HEK293 (cell line): ENCODE results near the gene GBX1.

Experiments
- HIC1 ChIP-seq: fragments of 450-650 bp; formaldehyde crosslinking; IDR thresholded peaks from 2 replicates; pipeline ENCODE4 v1.5.1; 2016; ENCODE audit warnings: missing biosample characterization, missing genetic modification characterization
- HOXA7 ChIP-seq: sonication (generic); formaldehyde crosslinking; IDR thresholded peaks from 2 replicates; pipeline ENCODE4 v1.8.1; 2022; ENCODE audit warnings: missing genetic modification reagents, borderline replicate concordance
- HOXD13 ChIP-seq: sonication (generic); formaldehyde crosslinking; IDR thresholded peaks from 2 replicates; pipeline ENCODE4 v1.8.0; 2022; ENCODE audit warnings: missing genetic modification reagents, borderline replicate concordance
- KLF1 ChIP-seq: fragments of 450-650 bp; formaldehyde crosslinking; IDR thresholded peaks from 2 replicates; pipeline ENCODE4 v1.5.1; 2016; ENCODE audit warnings: missing biosample characterization, missing genetic modification characterization
- KLF10 ChIP-seq: fragments of 450-650 bp; IDR thresholded peaks from 2 replicates; pipeline ENCODE4 v1.5.1; 2018; ENCODE audit warnings: missing biosample characterization, mild to moderate bottlenecking, missing genetic modification characterization
- KLF16 ChIP-seq: fragments of 450-650 bp; formaldehyde crosslinking; IDR thresholded peaks from 2 replicates; pipeline ENCODE4 v1.5.1; 2017; ENCODE audit warnings: missing biosample characterization, missing genetic modification characterization
- PATZ1 ChIP-seq: fragments of 450-650 bp; formaldehyde crosslinking; IDR thresholded peaks from 2 replicates; pipeline ENCODE4 v1.5.1; 2016; ENCODE audit warnings: missing biosample characterization, missing genetic modification characterization
- ZBTB48 ChIP-seq: fragments of 450-650 bp; formaldehyde crosslinking; IDR thresholded peaks from 2 replicates; pipeline ENCODE4 v1.5.1; 2016; ENCODE audit warnings: missing biosample characterization, missing genetic modification characterization
- ZFP69B ChIP-seq: fragments of 450-650 bp; formaldehyde crosslinking; IDR thresholded peaks from 2 replicates; pipeline ENCODE4 v1.5.1; 2016; ENCODE audit warnings: missing biosample characterization, missing genetic modification characterization
- ZNF155 ChIP-seq: fragments of 450-650 bp; formaldehyde crosslinking; IDR thresholded peaks from 2 replicates; pipeline ENCODE4 v1.5.1; 2016; ENCODE audit warnings: missing biosample characterization, missing genetic modification characterization
- ZNF169 ChIP-seq: fragments of 450-650 bp; formaldehyde crosslinking; IDR thresholded peaks from 2 replicates; pipeline ENCODE4 v1.5.1; 2016; ENCODE audit warnings: missing biosample characterization, missing genetic modification characterization
- ZNF18 ChIP-seq: fragments of 450-650 bp; formaldehyde crosslinking; IDR thresholded peaks from 2 replicates; pipeline ENCODE4 v1.5.1; 2016; ENCODE audit warnings: missing biosample characterization, missing genetic modification characterization
- ZNF2 ChIP-seq: fragments of 450-650 bp; formaldehyde crosslinking; IDR thresholded peaks from 2 replicates; pipeline ENCODE4 v1.5.1; 2016; ENCODE audit warnings: missing biosample characterization, missing genetic modification characterization
- ZNF223 ChIP-seq: fragments of 450-650 bp; formaldehyde crosslinking; IDR thresholded peaks from 2 replicates; pipeline ENCODE4 v1.5.1; 2016; ENCODE audit warnings: missing biosample characterization, missing genetic modification characterization
- ZNF23 ChIP-seq: fragments of 450-650 bp; formaldehyde crosslinking; IDR thresholded peaks from 2 replicates; pipeline ENCODE4 v1.5.1; 2016; ENCODE audit warnings: missing biosample characterization, missing genetic modification characterization, borderline replicate concordance
- ZNF26 ChIP-seq: fragments of 450-650 bp; formaldehyde crosslinking; IDR thresholded peaks from 2 replicates; pipeline ENCODE4 v1.5.1; 2016; ENCODE audit warnings: missing biosample characterization, missing genetic modification characterization
- ZNF302 ChIP-seq: fragments of 450-650 bp; formaldehyde crosslinking; IDR thresholded peaks from 2 replicates; pipeline ENCODE4 v1.5.1; 2016; ENCODE audit warnings: missing biosample characterization, missing genetic modification characterization, low read depth
- ZNF341 ChIP-seq: fragments of 450-650 bp; formaldehyde crosslinking; IDR thresholded peaks from 2 replicates; pipeline ENCODE4; 2016; ENCODE audit warnings: low read depth, missing biosample characterization, missing genetic modification characterization
- ZNF354C ChIP-seq: fragments of 450-650 bp; formaldehyde crosslinking; IDR thresholded peaks from 2 replicates; pipeline ENCODE4 v1.5.1; 2016; ENCODE audit warnings: missing biosample characterization, missing genetic modification characterization, low read depth, borderline replicate concordance
- ZNF37A ChIP-seq: fragments of 450-650 bp; IDR thresholded peaks from 2 replicates; pipeline ENCODE4 v1.5.1; 2018; ENCODE audit warnings: missing biosample characterization, missing genetic modification characterization
- ZNF48 ChIP-seq: fragments of 450-650 bp; formaldehyde crosslinking; IDR thresholded peaks from 2 replicates; pipeline ENCODE4 v1.5.1; 2016; ENCODE audit warnings: missing biosample characterization, missing genetic modification characterization
- ZNF501 ChIP-seq: fragments of 450-650 bp; formaldehyde crosslinking; IDR thresholded peaks from 2 replicates; pipeline ENCODE4 v1.5.1; 2016; ENCODE audit warnings: missing biosample characterization, missing genetic modification characterization
- ZNF521 ChIP-seq: fragments of 450-650 bp; formaldehyde crosslinking; IDR thresholded peaks from 2 replicates; pipeline ENCODE4 v1.5.1; 2017; ENCODE audit warnings: missing biosample characterization, mild to moderate bottlenecking, missing genetic modification characterization
- ZNF600 ChIP-seq: fragments of 450-650 bp; formaldehyde crosslinking; IDR thresholded peaks from 2 replicates; pipeline ENCODE4 v1.5.1; 2016; ENCODE audit warnings: missing biosample characterization, missing genetic modification characterization
- ZNF624 ChIP-seq: fragments of 450-650 bp; formaldehyde crosslinking; IDR thresholded peaks from 2 replicates; pipeline ENCODE4 v1.5.1; 2017; ENCODE audit warnings: missing biosample characterization, missing genetic modification characterization
- ZNF654 ChIP-seq: fragments of 450-650 bp; formaldehyde crosslinking; IDR thresholded peaks from 2 replicates; pipeline ENCODE4 v1.5.1; 2016; ENCODE audit warnings: low read depth, missing biosample characterization, missing genetic modification characterization
- ZNF660 ChIP-seq: fragments of 450-650 bp; IDR thresholded peaks from 2 replicates; pipeline ENCODE4 v1.5.1; 2018; ENCODE audit warnings: missing biosample characterization, mild to moderate bottlenecking, missing genetic modification characterization
- ZNF664 ChIP-seq: fragments of 450-650 bp; formaldehyde crosslinking; IDR thresholded peaks from 2 replicates; pipeline ENCODE4 v1.5.1; 2016; ENCODE audit warnings: missing biosample characterization, missing genetic modification characterization
- ZNF677 ChIP-seq: fragments of 450-650 bp; IDR thresholded peaks from 2 replicates; pipeline ENCODE4 v1.5.0; 2018; ENCODE audit warnings: missing biosample characterization, mild to moderate bottlenecking, missing genetic modification characterization, moderate library complexity
- ZNF692 ChIP-seq: fragments of 450-650 bp; formaldehyde crosslinking; IDR thresholded peaks from 2 replicates; pipeline ENCODE4 v1.5.1; 2016; ENCODE audit warnings: missing biosample characterization, missing genetic modification characterization
- ZNF777 ChIP-seq: fragments of 450-650 bp; formaldehyde crosslinking; IDR thresholded peaks from 2 replicates; pipeline ENCODE4 v1.5.1; 2017; ENCODE audit warnings: missing biosample characterization, missing genetic modification characterization, borderline replicate concordance
- ZNF837 ChIP-seq: fragments of 450-650 bp; formaldehyde crosslinking; IDR thresholded peaks from 2 replicates; pipeline ENCODE4 v1.5.1; 2016; ENCODE audit warnings: missing biosample characterization, missing genetic modification characterization
- ZNF843 ChIP-seq: fragments of 450-650 bp; formaldehyde crosslinking; IDR thresholded peaks from 2 replicates; pipeline ENCODE4 v1.5.1; 2016; ENCODE audit warnings: missing biosample characterization, missing genetic modification characterization

The GBX1 gene

GRCh38 chr7:151123822-151124464 is 43.6 kb downstream of the GBX1 start (continued):
- TF ChIP-seq ZNF660 (tag by site-specific recombination) = peak; percentile 84
- no peak for TF ChIP-seq ZNF843 (tag by site-specific recombination)
- 0 out of 2 replicates have a peak, but pooled peaks have one; percentile 39 for TF ChIP-seq ZBTB48
- TF ChIP-seq ZNF341 (tag by site-specific recombination) = no peak
- peak; percentile 46; the same call in 1 of the 2 replicates for TF ChIP-seq ZNF2 (tag by site-specific recombination)
- TF ChIP-seq ZNF354C (tag by site-specific recombination) = no peak
- no peak for TF ChIP-seq HIC1 (tag by site-specific recombination)
- TF ChIP-seq ZNF302 (tag by site-specific recombination) = no peak
- no peak for TF ChIP-seq ZNF23 (tag by site-specific recombination)
- TF ChIP-seq ZNF501 (tag by site-specific recombination) = peak; percentile 64; the same call in 1 of the 2 replicates
- TF ChIP-seq ZNF654 (tag by site-specific recombination) = peak; percentile 97
- no peak for TF ChIP-seq KLF16 (tag by site-specific recombination)
- TF ChIP-seq KLF1 = peak; percentile 55; the same call in 1 of the 2 replicates
- no peak for TF ChIP-seq ZNF48 (tag by site-specific recombination)
- no peak for TF ChIP-seq HOXA7 (CRISPR knock-in tag)
- no peak for TF ChIP-seq ZNF18 (tag by site-specific recombination)
- no peak for TF ChIP-seq KLF10 (tag by site-specific recombination)
- no peak for TF ChIP-seq ZNF677 (tag by site-specific recombination)
- TF ChIP-seq ZNF26 = no peak
- no peak for TF ChIP-seq HOXD13 (CRISPR knock-in tag)
- TF ChIP-seq ZNF837 = no peak
- no peak for TF ChIP-seq ZNF777 (tag by site-specific recombination)
- TF ChIP-seq ZNF664 = no peak
- TF ChIP-seq ZNF600 (tag by site-specific recombination) = peak; percentile 96
- 0 out of 2 replicates have a peak, but pooled peaks have one; percentile 24 for TF ChIP-seq ZNF692 (tag by site-specific recombination)
- no peak for TF ChIP-seq PATZ1 (tag by site-specific recombination)
- no peak for TF ChIP-seq ZNF169 (tag by site-specific recombination)
- no peak for TF ChIP-seq ZNF521 (tag by site-specific recombination)
- no peak for TF ChIP-seq ZFP69B
- TF ChIP-seq ZNF223 (tag by site-specific recombination) = no peak
- TF ChIP-seq ZNF624 = no peak
- no peak for TF ChIP-seq ZNF155 (tag by site-specific recombination)
- no peak for TF ChIP-seq ZNF37A (tag by site-specific recombination)
